Panc1 (cell line): ENCODE measurements around the gene SWAP70.

Experiments used
- TF ChIP-seq, protein P1 (sequence below): fragments of 450-650 bp; IDR thresholded peaks from 2 replicates; pipeline ENCODE4 v1.5.1; 2017; ENCODE audit warnings: mild to moderate bottlenecking
- TF ChIP-seq, protein P2 (sequence below), 2 experiments: IDR thresholded peaks; 2 replicates each; pipeline ENCODE4 v1.6.1; 2011 to 2012; ENCODE audit warnings: low read depth in 2 of 2, control low read depth in 1 of 2, low read length in 1 of 2, mild to moderate bottlenecking in 1 of 2, moderate library complexity in 1 of 2; ENCODE audit not compliant: insufficient read depth in 1 of 2

DNA sequence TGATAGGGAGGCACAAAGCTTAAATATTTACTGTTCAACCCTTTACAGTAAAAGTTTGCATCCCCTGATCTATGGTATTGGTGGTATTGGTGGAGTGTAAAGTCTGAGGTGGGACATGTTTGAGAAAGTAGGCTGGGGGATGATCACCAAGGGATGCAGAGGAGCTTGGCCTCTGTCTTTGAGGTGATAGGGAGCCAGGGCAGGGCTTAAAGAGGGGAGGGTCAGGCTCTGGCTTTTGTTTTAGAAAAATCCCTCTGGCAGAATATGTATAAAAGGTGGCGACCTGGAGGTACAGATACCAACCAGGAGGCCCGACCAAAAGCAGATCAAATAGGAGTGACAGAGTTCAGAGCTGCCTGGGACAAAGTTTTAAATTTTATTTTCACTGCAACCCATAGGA lies 59.0 kb downstream of the SWAP70 start:
- TF ChIP-seq, protein P1, sequence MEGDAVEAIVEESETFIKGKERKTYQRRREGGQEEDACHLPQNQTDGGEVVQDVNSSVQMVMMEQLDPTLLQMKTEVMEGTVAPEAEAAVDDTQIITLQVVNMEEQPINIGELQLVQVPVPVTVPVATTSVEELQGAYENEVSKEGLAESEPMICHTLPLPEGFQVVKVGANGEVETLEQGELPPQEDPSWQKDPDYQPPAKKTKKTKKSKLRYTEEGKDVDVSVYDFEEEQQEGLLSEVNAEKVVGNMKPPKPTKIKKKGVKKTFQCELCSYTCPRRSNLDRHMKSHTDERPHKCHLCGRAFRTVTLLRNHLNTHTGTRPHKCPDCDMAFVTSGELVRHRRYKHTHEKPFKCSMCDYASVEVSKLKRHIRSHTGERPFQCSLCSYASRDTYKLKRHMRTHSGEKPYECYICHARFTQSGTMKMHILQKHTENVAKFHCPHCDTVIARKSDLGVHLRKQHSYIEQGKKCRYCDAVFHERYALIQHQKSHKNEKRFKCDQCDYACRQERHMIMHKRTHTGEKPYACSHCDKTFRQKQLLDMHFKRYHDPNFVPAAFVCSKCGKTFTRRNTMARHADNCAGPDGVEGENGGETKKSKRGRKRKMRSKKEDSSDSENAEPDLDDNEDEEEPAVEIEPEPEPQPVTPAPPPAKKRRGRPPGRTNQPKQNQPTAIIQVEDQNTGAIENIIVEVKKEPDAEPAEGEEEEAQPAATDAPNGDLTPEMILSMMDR, result no peak
- TF ChIP-seq, protein P2, sequence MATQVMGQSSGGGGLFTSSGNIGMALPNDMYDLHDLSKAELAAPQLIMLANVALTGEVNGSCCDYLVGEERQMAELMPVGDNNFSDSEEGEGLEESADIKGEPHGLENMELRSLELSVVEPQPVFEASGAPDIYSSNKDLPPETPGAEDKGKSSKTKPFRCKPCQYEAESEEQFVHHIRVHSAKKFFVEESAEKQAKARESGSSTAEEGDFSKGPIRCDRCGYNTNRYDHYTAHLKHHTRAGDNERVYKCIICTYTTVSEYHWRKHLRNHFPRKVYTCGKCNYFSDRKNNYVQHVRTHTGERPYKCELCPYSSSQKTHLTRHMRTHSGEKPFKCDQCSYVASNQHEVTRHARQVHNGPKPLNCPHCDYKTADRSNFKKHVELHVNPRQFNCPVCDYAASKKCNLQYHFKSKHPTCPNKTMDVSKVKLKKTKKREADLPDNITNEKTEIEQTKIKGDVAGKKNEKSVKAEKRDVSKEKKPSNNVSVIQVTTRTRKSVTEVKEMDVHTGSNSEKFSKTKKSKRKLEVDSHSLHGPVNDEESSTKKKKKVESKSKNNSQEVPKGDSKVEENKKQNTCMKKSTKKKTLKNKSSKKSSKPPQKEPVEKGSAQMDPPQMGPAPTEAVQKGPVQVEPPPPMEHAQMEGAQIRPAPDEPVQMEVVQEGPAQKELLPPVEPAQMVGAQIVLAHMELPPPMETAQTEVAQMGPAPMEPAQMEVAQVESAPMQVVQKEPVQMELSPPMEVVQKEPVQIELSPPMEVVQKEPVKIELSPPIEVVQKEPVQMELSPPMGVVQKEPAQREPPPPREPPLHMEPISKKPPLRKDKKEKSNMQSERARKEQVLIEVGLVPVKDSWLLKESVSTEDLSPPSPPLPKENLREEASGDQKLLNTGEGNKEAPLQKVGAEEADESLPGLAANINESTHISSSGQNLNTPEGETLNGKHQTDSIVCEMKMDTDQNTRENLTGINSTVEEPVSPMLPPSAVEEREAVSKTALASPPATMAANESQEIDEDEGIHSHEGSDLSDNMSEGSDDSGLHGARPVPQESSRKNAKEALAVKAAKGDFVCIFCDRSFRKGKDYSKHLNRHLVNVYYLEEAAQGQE (IDR thresholded peaks at IDR 0.05; ENCODE audit: insufficient read depth in 1 of 2, low read depth in 2 of 2, low read length in 1 of 2), result no peak
